Measurements from ENCODE around the gene OPN4. TPM values are rescaled to one million over a fixed set of nuclear protein-coding genes. Genes with fewer than 3 reads are reported as not detected.

The OPN4 gene
- total RNA-seq, 1 donor from 2014 or later, result not detected

GRCh38 chr10:86689146-86689545, 34.8 kb downstream of the OPN4 start:
- Mint-ChIP-seq H3K9me3 (ENCODE audit: unreplicated experiment) (no peaks in the 10 kb centered on the region), H3K36me3 (ENCODE audit: low read depth, unreplicated experiment) (no peaks in the 10 kb centered on the region), H3K4me1 (ENCODE audit: low read depth, unreplicated experiment) (peaks cover 31% of the 10 kb centered on the region), H3K27ac (ENCODE audit: unreplicated experiment) (no peak overlapping the region), H3K27me3 (ENCODE audit: low read depth, unreplicated experiment) (peaks cover 14% of the 10 kb centered on the region), H3K4me3 (ENCODE audit: unreplicated experiment) (no peak overlapping the region)
- no peaks in the 10 kb centered on the region for H3K27me3 ChIP-seq (ENCODE audit: insufficient read depth, low read length)
- H3K9ac ChIP-seq (ENCODE audit: low read length), result no peak overlapping the region
- no peaks in the 10 kb centered on the region for H3K79me2 ChIP-seq (ENCODE audit: insufficient read depth, low read length)
- H4K20me1 ChIP-seq (ENCODE audit: insufficient read depth, low read length), result no peaks in the 10 kb centered on the region
- H3K36me3 ChIP-seq (ENCODE audit: insufficient read depth, low read length), result no peaks in the 10 kb centered on the region
- H3K27ac ChIP-seq (ENCODE audit: low read depth, low read length), result no peak overlapping the region
- no peak for DNase-seq (ENCODE audit: low read depth)
- no peak overlapping the region for H3K4me3 ChIP-seq (ENCODE audit: insufficient read depth, low read depth, low read length)
- no peak for FAIRE-seq
- H3K9me3 ChIP-seq (ENCODE audit: insufficient read depth, low read depth, low read length), result no peaks in the 10 kb centered on the region
- H3K4me2 ChIP-seq (ENCODE audit: low read length), result no peak overlapping the region
- no peak for TF ChIP-seq EZH2 (IDR thresholded peaks at IDR 0.05; ENCODE audit: insufficient read depth, low read length)
- TF ChIP-seq, protein P1, sequence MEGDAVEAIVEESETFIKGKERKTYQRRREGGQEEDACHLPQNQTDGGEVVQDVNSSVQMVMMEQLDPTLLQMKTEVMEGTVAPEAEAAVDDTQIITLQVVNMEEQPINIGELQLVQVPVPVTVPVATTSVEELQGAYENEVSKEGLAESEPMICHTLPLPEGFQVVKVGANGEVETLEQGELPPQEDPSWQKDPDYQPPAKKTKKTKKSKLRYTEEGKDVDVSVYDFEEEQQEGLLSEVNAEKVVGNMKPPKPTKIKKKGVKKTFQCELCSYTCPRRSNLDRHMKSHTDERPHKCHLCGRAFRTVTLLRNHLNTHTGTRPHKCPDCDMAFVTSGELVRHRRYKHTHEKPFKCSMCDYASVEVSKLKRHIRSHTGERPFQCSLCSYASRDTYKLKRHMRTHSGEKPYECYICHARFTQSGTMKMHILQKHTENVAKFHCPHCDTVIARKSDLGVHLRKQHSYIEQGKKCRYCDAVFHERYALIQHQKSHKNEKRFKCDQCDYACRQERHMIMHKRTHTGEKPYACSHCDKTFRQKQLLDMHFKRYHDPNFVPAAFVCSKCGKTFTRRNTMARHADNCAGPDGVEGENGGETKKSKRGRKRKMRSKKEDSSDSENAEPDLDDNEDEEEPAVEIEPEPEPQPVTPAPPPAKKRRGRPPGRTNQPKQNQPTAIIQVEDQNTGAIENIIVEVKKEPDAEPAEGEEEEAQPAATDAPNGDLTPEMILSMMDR (IDR thresholded peaks at IDR 0.05; ENCODE audit: insufficient read depth, low read depth, low read length), result no peak
- no peak overlapping the region for H2AFZ ChIP-seq (ENCODE audit: low read depth, low read length)
- peaks cover 14% of the 10 kb centered on the region for H3K4me1 ChIP-seq (ENCODE audit: insufficient read depth, low read length)

DNA sequence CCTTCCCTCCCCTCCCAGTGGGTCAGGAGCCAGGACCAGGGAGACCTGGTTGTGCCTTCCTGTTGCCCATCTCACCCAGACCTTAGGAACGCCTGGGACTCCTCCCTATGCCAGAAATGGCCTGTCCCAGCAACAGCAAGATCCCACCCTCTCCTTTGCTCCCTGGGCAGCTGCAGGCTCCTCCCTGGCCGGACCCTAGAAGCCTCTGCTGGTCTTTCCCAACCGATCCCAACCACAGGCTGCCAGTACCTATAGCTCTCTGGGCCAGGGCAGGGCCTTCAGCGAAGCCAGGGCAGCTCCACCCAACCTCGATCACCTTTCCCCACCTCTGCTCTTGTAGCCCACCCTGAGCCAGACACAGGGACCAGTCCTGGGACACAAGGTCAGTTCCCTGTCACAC, 35.9 kb downstream of the OPN4 start:
- no peaks in the 10 kb centered on the region for H4K20me1 ChIP-seq (ENCODE audit: insufficient read depth, low read length)
- H3K4me2 ChIP-seq (ENCODE audit: low read length), result no peak overlapping the region
- no peak for FAIRE-seq
- H3K9me3 ChIP-seq (ENCODE audit: insufficient read depth, low read depth, low read length), result no peaks in the 10 kb centered on the region
- no peak overlapping the region for H3K9ac ChIP-seq (ENCODE audit: low read length)
- Mint-ChIP-seq H3K4me3 (ENCODE audit: unreplicated experiment) (no peak overlapping the region), H3K36me3 (ENCODE audit: low read depth, unreplicated experiment) (no peaks in the 10 kb centered on the region), H3K27me3 (ENCODE audit: low read depth, unreplicated experiment) (peaks cover 23% of the 10 kb centered on the region), H3K4me1 (ENCODE audit: low read depth, unreplicated experiment) (peaks cover 23% of the 10 kb centered on the region), H3K27ac (ENCODE audit: unreplicated experiment) (no peak overlapping the region), H3K9me3 (ENCODE audit: unreplicated experiment) (no peaks in the 10 kb centered on the region)
- TF ChIP-seq, protein P1 (IDR thresholded peaks at IDR 0.05; ENCODE audit: insufficient read depth, low read depth, low read length), result no peak
- no peak for TF ChIP-seq EZH2 (IDR thresholded peaks at IDR 0.05; ENCODE audit: insufficient read depth, low read length)
- H3K4me1 ChIP-seq (ENCODE audit: insufficient read depth, low read length), result peaks cover 14% of the 10 kb centered on the region
- H3K27ac ChIP-seq (ENCODE audit: low read depth, low read length), result no peak overlapping the region
- no peak for DNase-seq (ENCODE audit: low read depth)
- H3K79me2 ChIP-seq (ENCODE audit: insufficient read depth, low read length), result no peaks in the 10 kb centered on the region
- H2AFZ ChIP-seq (ENCODE audit: low read depth, low read length), result no peak overlapping the region
- no peaks in the 10 kb centered on the region for H3K36me3 ChIP-seq (ENCODE audit: insufficient read depth, low read length)
- no peaks in the 10 kb centered on the region for H3K27me3 ChIP-seq (ENCODE audit: insufficient read depth, low read length)
- H3K4me3 ChIP-seq (ENCODE audit: insufficient read depth, low read depth, low read length), result no peak overlapping the region

DNA sequence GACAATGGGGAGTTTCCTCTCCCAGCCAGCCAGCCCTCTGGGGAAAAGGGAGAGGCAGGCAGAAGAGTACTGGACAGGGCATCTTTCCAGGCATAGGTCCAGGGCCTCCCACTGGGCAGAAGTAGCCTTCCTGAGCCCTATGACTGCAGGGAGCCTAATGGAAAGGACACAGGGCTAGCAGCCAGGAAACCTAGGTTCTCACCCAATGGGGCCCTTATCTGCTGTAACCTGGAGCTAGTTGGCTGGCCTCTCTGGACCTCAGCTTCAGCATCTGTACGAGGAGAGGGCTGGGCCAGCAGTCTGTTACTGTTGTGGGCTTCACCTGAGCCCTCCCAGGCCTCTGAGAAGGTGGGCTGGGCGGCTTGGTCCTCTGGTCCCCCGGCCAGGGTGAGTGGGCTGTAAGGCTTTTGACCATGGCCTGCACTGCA, 36.3 kb downstream of the OPN4 start:
- Histone ChIP-seq H3K79me2 (ENCODE audit: insufficient read depth, low read length) (no peaks in the 10 kb centered on the region), H3K4me1 (ENCODE audit: insufficient read depth, low read length) (peaks cover 14% of the 10 kb centered on the region), H3K9ac (ENCODE audit: low read length) (no peak overlapping the region), H3K27ac (ENCODE audit: low read depth, low read length) (no peak overlapping the region), H3K27me3 (ENCODE audit: insufficient read depth, low read length) (no peaks in the 10 kb centered on the region), H4K20me1 (ENCODE audit: insufficient read depth, low read length) (no peaks in the 10 kb centered on the region), H2AFZ (ENCODE audit: low read depth, low read length) (no peak overlapping the region), H3K9me3 (ENCODE audit: insufficient read depth, low read depth, low read length) (no peaks in the 10 kb centered on the region), H3K4me3 (ENCODE audit: insufficient read depth, low read depth, low read length) (no peak overlapping the region), H3K36me3 (ENCODE audit: insufficient read depth, low read length) (no peaks in the 10 kb centered on the region), H3K4me2 (ENCODE audit: low read length) (no peak overlapping the region)
- no peak for TF ChIP-seq EZH2 (IDR thresholded peaks at IDR 0.05; ENCODE audit: insufficient read depth, low read length)
- TF ChIP-seq, protein P1 (IDR thresholded peaks at IDR 0.05; ENCODE audit: insufficient read depth, low read depth, low read length), result no peak
- Mint-ChIP-seq H3K4me1 (ENCODE audit: low read depth, unreplicated experiment) (peaks cover 19% of the 10 kb centered on the region), H3K4me3 (ENCODE audit: unreplicated experiment) (no peak overlapping the region), H3K27ac (ENCODE audit: unreplicated experiment) (no peak overlapping the region), H3K36me3 (ENCODE audit: low read depth, unreplicated experiment) (no peaks in the 10 kb centered on the region), H3K27me3 (ENCODE audit: low read depth, unreplicated experiment) (peaks cover 25% of the 10 kb centered on the region), H3K9me3 (ENCODE audit: unreplicated experiment) (no peaks in the 10 kb centered on the region)
- FAIRE-seq, result no peak
- DNase-seq (ENCODE audit: low read depth), result no peak

All from astrocyte (in vitro differentiated cells and primary cell).